Mesothelial cell of epicardium (in vitro differentiated cells): ENCODE data around the gene RAI1. TPM values are rescaled to one million over a fixed set of nuclear protein-coding genes. Genes with fewer than 3 reads are reported as not detected.
A peak's percentile ranks its signal among the peaks of the same experiment; 100 is the strongest.

Source experiments
- DNase-seq, 2 experiments: peaks; one replicate each; pipeline ENCODE4 v3.0.0; 2021; ENCODE audit warnings: low spot score in 2 of 2; ENCODE audit not compliant: unreplicated experiment in 2 of 2
- H3K27ac Mint-ChIP-seq: 2 replicates; pipeline ENCODE4 v1.8.0; 2021; ENCODE audit warnings: mixed read lengths
- H3K27me3 Mint-ChIP-seq: 2 replicates; pipeline ENCODE4 v1.8.0; 2021; ENCODE audit warnings: low read depth, mixed read lengths
- H3K36me3 Mint-ChIP-seq: 2 replicates; pipeline ENCODE4 v1.8.0; 2021; ENCODE audit warnings: mixed read lengths
- H3K4me1 Mint-ChIP-seq: 2 replicates; pipeline ENCODE4 v1.8.0; 2021; ENCODE audit warnings: mixed read lengths
- H3K4me3 Mint-ChIP-seq: 2 replicates; pipeline ENCODE4 v1.8.0; 2021; ENCODE audit warnings: mild to moderate bottlenecking, moderate library complexity, mixed read lengths
- H3K9me3 Mint-ChIP-seq: 2 replicates; pipeline ENCODE4 v1.8.0; 2021; ENCODE audit warnings: mixed read lengths
- CTCF ChIP-seq: fragments of 200-600 bp; sonication (generic); IDR thresholded peaks from one replicate; pipeline ENCODE4 v1.5.0; 2021; ENCODE audit warnings: antibody characterized with exemption; ENCODE audit not compliant: unreplicated experiment
- total RNA-seq: library from RNA; stranded (reverse); gene quantifications from 3 replicates; pipeline ENCODE4 v1.2.1, GENCODE V29; 2021

The RAI1 gene
- total RNA-seq, 1 donor from 2014 or later: 137 TPM

GRCh38 chr17:17748179-17748578 lies 66.9 kb downstream of the RAI1 start:
- no peaks in the 10 kb centered on the region for H3K36me3 Mint-ChIP-seq
- peak overlapping the region; percentile 9 for H3K27ac Mint-ChIP-seq
- DNase-seq: no peak
- H3K27me3 Mint-ChIP-seq: no peaks in the 10 kb centered on the region
- H3K4me1 Mint-ChIP-seq: peaks cover 54% of the 10 kb centered on the region
- no peak overlapping the region for H3K4me3 Mint-ChIP-seq
- H3K9me3 Mint-ChIP-seq: no peaks in the 10 kb centered on the region
- no peak for TF ChIP-seq CTCF

- no peak for TF ChIP-seq CTCF
- Mint-ChIP-seq H3K9me3 (no peaks in the 10 kb centered on the region), H3K27me3 (no peaks in the 10 kb centered on the region), H3K36me3 (no peaks in the 10 kb centered on the region), H3K27ac (peak overlapping the region; percentile 9), H3K4me1 (peaks cover 57% of the 10 kb centered on the region), H3K4me3 (no peak overlapping the region)
- no peak for DNase-seq
These were observed 67.3 kb downstream of the RAI1 start for GRCh38 chr17:17748604-17749003.

- Mint-ChIP-seq H3K4me1 (peaks cover 59% of the 10 kb centered on the region), H3K27me3 (no peaks in the 10 kb centered on the region), H3K36me3 (no peaks in the 10 kb centered on the region), H3K27ac (peak overlapping the region; percentile 88), H3K4me3 (no peak overlapping the region), H3K9me3 (no peaks in the 10 kb centered on the region)
- TF ChIP-seq CTCF: no peak
- no peak for DNase-seq
These were observed 67.9 kb downstream of the RAI1 start for GRCh38 chr17:17749025-17749772.

- Mint-ChIP-seq H3K9me3 (no peaks in the 10 kb centered on the region), H3K27me3 (no peaks in the 10 kb centered on the region), H3K4me3 (no peak overlapping the region), H3K4me1 (peaks cover 57% of the 10 kb centered on the region), H3K27ac (peak overlapping the region; percentile 88), H3K36me3 (no peaks in the 10 kb centered on the region)
- no peak for DNase-seq
- TF ChIP-seq CTCF: no peak
These were observed 68.7 kb downstream of the RAI1 start for GRCh38 chr17:17749921-17750320.

GRCh38 chr17:17750881-17751280 lies 69.6 kb downstream of the RAI1 start:
- Mint-ChIP-seq H3K36me3 (no peaks in the 10 kb centered on the region), H3K27ac (peak overlapping the region; percentile 96), H3K9me3 (no peaks in the 10 kb centered on the region), H3K4me3 (no peak overlapping the region), H3K4me1 (peaks cover 53% of the 10 kb centered on the region), H3K27me3 (no peaks in the 10 kb centered on the region)
- no peak for TF ChIP-seq CTCF
- no peak for DNase-seq
